HepG2 (cell line): ENCODE data around the gene JAG1. TPM values are rescaled to one million over a fixed set of nuclear protein-coding genes. Genes with fewer than 3 reads are reported as not detected.

Source experiments
- ATAC-seq: fragments of 200-7000 bp; cut with Tn5 transposase; 3 replicates; pipeline ENCODE4 v1.9.1; 2020; ENCODE audit warnings: mild to moderate bottlenecking, moderate library complexity
- BruUV-seq: library from RNA; stranded (reverse); fragments of 400-500 nt; replicated peaks from 2 replicates; lab custom pipeline; 2021; lab: Mats Ljungman, UMichigan
- CTCF ChIA-PET: fragments of 300-600 bp; formaldehyde crosslinking; extraction: SDS; loops from one replicate; lab custom pipeline; 2021; ENCODE audit warnings: low total read pairs, inconsistent platforms, low intra/inter-chr PET ratio; lab: Yijun Ruan, JAX
- POLR2A ChIA-PET: fragments of 350-600 bp; sonication (Branson Sonifier 250); formaldehyde crosslinking; loops from one replicate; lab custom pipeline; 2020; ENCODE audit warnings: antibody characterized with exemption, inconsistent platforms; lab: Yijun Ruan, JAX
- DNase-seq: peaks from one replicate; pipeline ENCODE4 v3.0.0-alpha.2; 2015; ENCODE audit warnings: low spot score
- FAIRE-seq: peaks from 3 replicates; lab custom pipeline; 2011; peaks lifted over from hg19 to GRCh38; lab: Jason Lieb, UNC
- H2AFZ ChIP-seq: one replicate; pipeline ENCODE4 v1.6.1; 2011; ENCODE audit warnings: low read length, inconsistent platforms
- H3K27ac ChIP-seq: fragments of 300-600 bp; 3 replicates; pipeline ENCODE4 v1.8.0; 2011; ENCODE audit warnings: mixed run types, mild to moderate bottlenecking, mixed read lengths, low read length, inconsistent platforms; ENCODE audit not compliant: insufficient read depth; ENCODE audit errors: extremely low read length
- H3K27me3 ChIP-seq, 2 experiments: fragments of 200-600 bp in 1 of 2; 2 replicates in 1 of 2; 3 replicates in 1 of 2; pipeline versions ENCODE4 v1.6.0 to v1.8.0; 2011; ENCODE audit warnings: low read length in 2 of 2, mild to moderate bottlenecking in 2 of 2, moderate library complexity in 2 of 2, inconsistent platforms in 1 of 2; ENCODE audit not compliant: insufficient read depth in 2 of 2, control insufficient read depth in 1 of 2
- H3K36me3 ChIP-seq, 2 experiments: fragments of 200-600 bp in 1 of 2; replicated peaks in 1 of 2; 2 replicates in 1 of 2; 3 replicates in 1 of 2; pipeline versions ENCODE4 v1.5.1 to v1.8.0; 2011; ENCODE audit warnings: low read length in 2 of 2, inconsistent platforms in 1 of 2; ENCODE audit not compliant: insufficient read depth in 2 of 2, control insufficient read depth in 1 of 2
- H3K4me1 ChIP-seq: 2 replicates; pipeline ENCODE4 v1.5.1; 2012; ENCODE audit warnings: low read length, inconsistent platforms; ENCODE audit not compliant: insufficient read depth
- H3K4me2 ChIP-seq: 2 replicates; pipeline ENCODE4 v1.6.0; 2011; ENCODE audit warnings: low read depth, low read length, inconsistent platforms
- H3K4me3 ChIP-seq, 3 experiments: fragments of 200-600 bp in 1 of 3; sonication (generic), shearing (Covaris generic) in 1 of 3; replicated peaks in 1 of 3; 2 replicates each; pipeline ENCODE4 v1.5.1; 2011 to 2016; ENCODE audit warnings: low read length in 3 of 3, inconsistent platforms in 2 of 3, low read depth in 2 of 3, mild to moderate bottlenecking in 2 of 3, control low read depth in 1 of 3, mixed read lengths in 1 of 3; ENCODE audit not compliant: insufficient read depth in 1 of 3
- H3K79me2 ChIP-seq: one replicate; pipeline ENCODE4 v1.6.1; 2011; ENCODE audit warnings: low read length, inconsistent platforms; ENCODE audit not compliant: insufficient read depth
- H3K9ac ChIP-seq: 2 replicates; pipeline ENCODE4 v1.6.0; 2011; ENCODE audit warnings: mild to moderate bottlenecking, low read depth, low read length, inconsistent platforms; ENCODE audit not compliant: insufficient read depth
- H3K9me3 ChIP-seq: 2 replicates; pipeline ENCODE4 v1.5.1; 2012; ENCODE audit warnings: mild to moderate bottlenecking, low read length
- H4K20me1 ChIP-seq: 2 replicates; pipeline ENCODE4 v1.6.0; 2011; ENCODE audit warnings: inconsistent platforms, mild to moderate bottlenecking, low read length, moderate library complexity; ENCODE audit not compliant: insufficient read depth
- DZIP1 ChIP-seq: sonication (generic); formaldehyde crosslinking; IDR thresholded peaks from 2 replicates; pipeline ENCODE4 v1.5.0; 2020; ENCODE audit warnings: mild to moderate bottlenecking, missing genetic modification reagents
- KDM1A ChIP-seq: IDR thresholded peaks from 2 replicates; pipeline ENCODE4 v1.6.1; 2016; ENCODE audit warnings: missing compliant biosample characterization
- NFATC3 ChIP-seq: sonication (generic); formaldehyde crosslinking; IDR thresholded peaks from 2 replicates; pipeline ENCODE4 v1.5.1; 2020; ENCODE audit warnings: mild to moderate bottlenecking, missing genetic modification reagents
- NFE2L2 ChIP-seq: fragments of 150-350 bp; IDR thresholded peaks from 2 replicates; pipeline ENCODE4 v1.6.1; 2014; ENCODE audit warnings: low read length
- POLR2G ChIP-seq: fragments of 200-400 bp; formaldehyde crosslinking; IDR thresholded peaks from 2 replicates; pipeline ENCODE4 v1.6.1; 2018; ENCODE audit warnings: mild to moderate bottlenecking, low read depth, low read length, moderate library complexity
- PRDM15 ChIP-seq: sonication (generic); formaldehyde crosslinking; IDR thresholded peaks from 2 replicates; pipeline ENCODE4 v1.4.0; 2020; ENCODE audit warnings: missing genetic modification reagents
- RAD51 ChIP-seq: fragments of 450-650 bp; IDR thresholded peaks from 2 replicates; pipeline ENCODE4 v1.6.1; 2016; ENCODE audit warnings: borderline replicate concordance
- RBFOX2 ChIP-seq: fragments of 200-400 bp; formaldehyde crosslinking; IDR thresholded peaks from 2 replicates; pipeline ENCODE4 v1.6.1; 2017; ENCODE audit warnings: low read depth, mild to moderate bottlenecking, low read length
- REL ChIP-seq: sonication (generic); formaldehyde crosslinking; conservative IDR thresholded peaks from 2 replicates; pipeline ENCODE4 v1.8.0; 2022; ENCODE audit warnings: mild to moderate bottlenecking, missing genetic modification reagents, moderate library complexity
- SAP130 ChIP-seq: IDR thresholded peaks from 2 replicates; pipeline ENCODE4 v1.6.1; 2016; ENCODE audit warnings: low read depth
- SOX5 ChIP-seq: IDR thresholded peaks from 2 replicates; pipeline ENCODE4 v1.6.1; 2016; ENCODE audit warnings: borderline replicate concordance
- ZNF235 ChIP-seq: sonication (generic); formaldehyde crosslinking; IDR thresholded peaks from 2 replicates; pipeline ENCODE4 v1.8.1; 2023; ENCODE audit warnings: mild to moderate bottlenecking, missing genetic modification reagents, borderline replicate concordance
- ZNF432 ChIP-seq: sonication (generic); formaldehyde crosslinking; IDR thresholded peaks from 2 replicates; pipeline ENCODE4 v1.5.0; 2020; ENCODE audit warnings: missing genetic modification reagents, mild to moderate bottlenecking, borderline replicate concordance
- ZNF652 ChIP-seq: IDR thresholded peaks from 2 replicates; pipeline ENCODE4 v1.6.1; 2016; ENCODE audit warnings: low read depth, borderline replicate concordance
- ZNF678 ChIP-seq: sonication (generic); formaldehyde crosslinking; IDR thresholded peaks from 2 replicates; pipeline ENCODE4 v1.4.0; 2020; ENCODE audit warnings: mild to moderate bottlenecking, missing genetic modification reagents
- ZNF782 ChIP-seq: sonication (generic); formaldehyde crosslinking; IDR thresholded peaks from 2 replicates; pipeline ENCODE4 v1.4.0; 2020; ENCODE audit warnings: missing genetic modification reagents, mild to moderate bottlenecking, borderline replicate concordance
- WGBS: methylation state at CpG from one replicate; pipeline ENCODE4 v1.1.6; 2017; ENCODE audit warnings: low lambda C conversion rate; 5-methylcytosine and 5-hydroxymethylcytosine counted together
- in situ Hi-C: cut with HindIII; loops from 2 replicates; pipeline ENCODE4 v1.10.0; 2017; ENCODE audit warnings: low pct_unique_long_range_greater_than_20kb; ENCODE audit not compliant: extremely low pct_ligation_motif_present
- intact Hi-C: fragments of 100-400 bp; cut with micrococcal nuclease; formaldehyde crosslinking; loops from one replicate; pipeline ENCODE4 v1.10.0; 2022; ENCODE audit not compliant: unreplicated experiment
- polyA plus RNA-seq, 8 experiments: library from polyadenylated mRNA; depleted of rRNA in 3 of 8; stranded (reverse) in 7 of 8; unstranded in 1 of 8; fragments of >200 nt; fragmentation: Illumina TruSeq in 4 of 8; extraction: Trizol in 4 of 8; gene quantifications; 2 replicates each; pipeline versions ENCODE4 v1.2.1 to v1.2.3, GENCODE V29; 2011 to 2016; ENCODE audit warnings: low read depth in 4 of 8, missing spikeins in 1 of 8, mixed read lengths in 1 of 8; ENCODE audit not compliant: insufficient read depth in 1 of 8
- total RNA-seq, 5 experiments: library from RNA; depleted of rRNA; stranded (reverse); fragments of >200 nt; fragmentation: Illumina TruSeq; extraction: Trizol; gene quantifications; 2 replicates each; pipeline ENCODE4 v1.2.3, GENCODE V29; 2016; ENCODE audit warnings: low read depth in 1 of 5
- TF ChIP-seq, protein P1 (sequence below): sonication (generic); formaldehyde crosslinking; IDR thresholded peaks from 2 replicates; pipeline ENCODE4 v1.4.0; 2020; ENCODE audit warnings: missing genetic modification reagents

Gene JAG1
- total and polyA plus RNA-seq, 2 of the 13 experiments (the other 11 are each of a cell fraction or from before 2014, with no cell fraction given), result 47.1 to 56.3 TPM

GRCh38 chr20:10645205-10645570 lies 28.6 kb downstream of the JAG1 start (continued):
- no peak for TF ChIP-seq ZNF432
- no peak for TF ChIP-seq SOX5 (CRISPR knock-in tag)

DNA sequence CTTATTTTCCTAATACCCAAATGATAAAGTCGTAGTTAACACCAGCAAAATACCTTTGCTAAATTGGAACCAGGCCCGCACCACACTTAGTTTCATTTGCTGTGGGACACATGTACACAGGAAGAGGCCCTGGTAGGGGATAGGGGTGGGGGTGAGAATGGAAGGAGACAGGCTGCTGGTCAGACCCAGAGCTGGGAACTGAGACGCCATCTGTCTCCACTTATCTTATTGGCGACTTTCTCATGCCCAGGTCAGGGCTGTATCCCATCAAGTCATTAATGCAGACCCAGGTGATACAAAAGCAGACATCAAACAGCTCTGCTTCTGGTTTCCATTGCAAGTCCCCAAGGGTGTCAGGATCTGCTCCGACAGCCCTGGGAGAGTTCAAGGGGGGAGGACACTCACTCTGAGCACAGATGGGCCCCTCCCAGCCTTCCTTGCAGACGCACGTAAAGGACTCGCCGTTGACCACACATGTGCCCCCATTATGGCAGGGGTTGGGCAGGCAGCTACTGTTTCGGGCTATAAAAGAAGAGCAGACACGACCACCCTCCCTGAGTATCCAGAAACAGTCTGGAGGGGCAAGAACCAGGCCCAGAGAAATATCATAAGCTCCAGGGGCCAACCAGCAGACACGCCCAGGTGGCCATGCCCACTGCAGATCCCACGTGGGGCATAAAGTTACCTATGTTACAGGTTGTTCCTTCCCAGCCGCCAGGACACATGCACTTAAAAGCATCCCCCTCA lies 29.2 kb downstream of the JAG1 start:
- ATAC-seq (no peak), DNase-seq (no peak), FAIRE-seq (no peak)
- in situ Hi-C loops (loop anchor here (10.0 kb wide), 1 partner anchor 210 kb away; the partner anchor contains the start of genes MKKS and SLX4IP), intact Hi-C loops (no loop called here)
- Histone ChIP-seq H3K4me1 (no peaks in the 10 kb centered on the region), H3K4me2 (no peak overlapping the region), H3K9ac (no peak overlapping the region), H3K4me3 (no peak overlapping the region), H3K36me3 (peaks cover 85 to 100% of the 10 kb centered on the region in 2 experiments), H3K79me2 (no peaks in the 10 kb centered on the region), H3K27ac (no peak overlapping the region), H3K9me3 (no peaks in the 10 kb centered on the region), H4K20me1 (no peaks in the 10 kb centered on the region), H2AFZ (no peak overlapping the region), H3K27me3 (no peaks in the 10 kb centered on the region)
- BruUV-seq, result no TSS peak
- 97% methylated on average over 12 of the region's 14 CpGs for WGBS
- CTCF ChIA-PET, result no interaction called here
- POLR2A ChIA-PET, result interaction anchor here (1.3 kb wide), 1 partner anchor 8 kb away, joined by 3 read pairs; no protein-coding TSS in a partner anchor
- TF ChIP-seq NFATC3 (CRISPR knock-in tag) (no peak), NFE2L2 (no peak), RBFOX2 (0 out of 2 replicates have a peak, but pooled peaks have one; percentile 27), RAD51 (no peak), SAP130 (CRISPR knock-in tag) (no peak), DZIP1 (CRISPR knock-in tag) (no peak), POLR2G (peak; percentile 44; the same call in 1 of the 2 replicates), PRDM15 (no peak), ZNF652 (CRISPR knock-in tag) (no peak), KDM1A (no peak), REL (CRISPR knock-in tag) (no peak), ZNF678 (CRISPR knock-in tag) (no peak), ZNF235 (no peak), ZNF782 (CRISPR knock-in tag) (0 out of 2 replicates have a peak, but pooled peaks have one; percentile 21)
- TF ChIP-seq, protein P1, sequence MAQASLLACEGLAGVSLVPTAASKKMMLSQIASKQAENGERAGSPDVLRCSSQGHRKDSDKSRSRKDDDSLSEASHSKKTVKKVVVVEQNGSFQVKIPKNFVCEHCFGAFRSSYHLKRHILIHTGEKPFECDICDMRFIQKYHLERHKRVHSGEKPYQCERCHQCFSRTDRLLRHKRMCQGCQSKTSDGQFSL (CRISPR knock-in tag), result no peak
